Activated CD4-positive, alpha-beta T cell treated with anti-CD3 and anti-CD28 coated beads for 1 hour (primary cell): Measurements from ENCODE around the gene ALG6.

Source experiments
- DNase-seq: peaks from one replicate; pipeline ENCODE4 v3.0.0-alpha.2; 2020

The ALG6 gene

DNA sequence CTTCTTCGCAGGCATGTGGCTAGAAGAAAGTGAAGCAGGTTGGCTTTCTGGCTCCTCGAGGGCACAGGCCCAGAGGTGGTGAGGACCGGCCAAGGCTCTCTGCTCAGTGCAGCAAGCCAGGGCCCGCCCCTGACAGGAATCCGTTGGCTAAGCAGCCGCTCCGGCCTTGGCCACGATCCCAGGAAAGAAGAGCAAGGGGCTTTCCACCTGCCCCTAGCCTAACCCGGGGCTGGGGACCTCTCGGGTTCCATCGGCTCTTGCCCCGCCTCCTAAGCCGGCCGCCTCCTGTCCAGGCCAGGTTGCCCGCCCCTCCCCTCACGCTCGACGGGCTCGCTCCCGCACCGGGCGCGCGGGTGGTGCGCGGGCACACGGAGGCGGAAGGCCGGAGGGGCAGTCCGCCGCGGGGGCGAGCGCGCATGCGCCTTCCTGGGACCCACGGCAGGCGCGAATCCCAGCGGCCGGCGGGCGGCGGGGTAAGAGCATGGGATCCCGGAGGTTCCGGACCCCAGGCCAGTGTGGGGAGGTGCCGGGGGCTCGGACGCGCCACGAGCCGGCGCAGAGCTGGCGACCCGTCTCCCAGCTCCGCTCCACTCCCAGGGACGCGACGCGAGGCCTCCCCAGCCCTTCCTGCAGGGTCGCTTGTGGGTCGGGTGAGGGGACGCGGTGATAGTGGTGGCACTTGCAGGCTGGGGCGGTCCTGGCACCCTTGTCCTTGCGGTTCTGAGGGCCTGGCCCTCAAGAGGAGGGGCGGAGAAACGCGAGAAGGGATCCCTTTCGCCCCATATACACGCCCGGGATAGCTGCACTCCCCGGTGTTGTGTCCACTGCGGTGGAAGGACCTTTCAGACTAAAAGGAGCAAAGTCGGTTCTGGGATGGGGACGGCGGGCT, at the start of gene ALG6:
Gene ALG6 (plus strand): TSS at position 413 of the 889 bp plus-strand sequence. CDS start 3,351 bp downstream, outside the sequence.
- peak; percentile 82 for DNase-seq

DNA sequence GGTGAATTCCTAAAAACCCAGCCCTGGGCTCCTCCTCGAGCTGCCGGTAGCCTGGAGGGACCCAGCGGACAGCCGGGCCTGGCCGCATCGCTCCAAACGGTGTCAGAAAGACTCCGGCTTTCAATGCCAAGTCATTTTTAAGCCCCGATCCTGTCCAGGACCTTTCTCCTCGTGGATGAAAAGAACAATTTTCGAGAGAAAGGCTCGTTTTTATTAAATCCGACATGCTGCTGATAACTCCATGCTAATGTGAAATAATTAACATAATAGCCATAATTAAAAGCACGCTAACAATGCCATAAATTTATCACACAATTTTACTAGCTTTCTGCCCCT, 49.6 kb upstream of the ALG6 start:
- DNase-seq, result no peak

DNA sequence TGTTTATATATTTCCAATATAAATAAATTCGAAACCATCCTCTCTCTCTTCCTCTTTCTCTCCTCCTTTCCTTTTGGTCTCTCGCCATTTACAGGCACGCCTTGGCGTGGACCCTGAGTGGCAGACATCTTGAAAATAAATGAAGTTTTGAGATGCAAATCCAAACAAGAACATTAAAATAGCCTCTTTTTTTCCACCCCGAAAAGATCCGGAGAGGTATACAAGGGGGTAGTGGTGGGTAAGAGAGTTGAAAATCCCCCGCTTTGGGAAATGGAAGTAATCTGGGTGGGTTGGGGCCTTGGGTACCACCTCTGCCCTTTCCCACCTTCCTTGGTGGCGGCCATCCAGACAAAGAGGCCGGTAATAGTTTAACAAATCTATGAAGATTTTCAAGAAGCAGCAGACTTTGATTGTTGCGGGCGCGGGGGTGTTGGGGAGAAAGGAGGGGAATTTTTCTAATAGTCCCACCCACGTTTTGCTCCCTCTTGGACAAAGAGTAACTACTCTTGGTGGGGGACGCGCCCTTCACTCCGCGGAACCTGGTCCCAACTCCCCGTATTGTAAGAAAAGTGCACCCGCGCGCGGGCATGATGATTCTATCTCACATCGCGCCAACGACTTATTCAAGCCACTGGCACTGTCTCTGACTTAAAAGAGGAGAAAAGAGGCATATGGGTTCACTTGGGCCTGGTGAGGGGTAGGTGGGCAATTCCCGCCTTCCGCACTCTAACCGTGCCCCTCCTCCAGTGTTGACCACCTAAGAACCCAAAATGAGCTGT, 49.0 kb upstream of the ALG6 start:
- DNase-seq, result no peak

- DNase-seq, result no peak
Measured at GRCh38 chr1:63319046-63320021, 48.1 kb upstream of the ALG6 start.

GRCh38 chr1:63320022-63320721, 47.3 kb upstream of the ALG6 start:
- DNase-seq, result no peak

GRCh38 chr1:63321066-63321784, 46.2 kb upstream of the ALG6 start:
- no peak for DNase-seq

DNA sequence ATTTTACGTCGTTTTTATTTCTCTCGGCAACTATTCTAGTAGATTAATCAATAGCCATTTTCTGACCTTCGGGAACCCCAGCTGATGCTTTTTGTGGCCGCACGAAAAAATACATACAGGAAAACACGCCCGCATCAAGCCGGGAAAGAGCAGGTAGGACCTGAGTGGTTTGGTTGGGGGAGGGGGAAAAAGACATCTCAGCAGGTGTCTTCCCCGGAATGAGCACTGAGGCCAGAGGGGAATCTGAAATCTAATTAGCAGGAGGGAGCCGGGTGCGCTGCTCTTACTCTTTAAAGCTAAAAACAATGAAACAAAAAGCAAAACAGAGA, 45.7 kb upstream of the ALG6 start:
- DNase-seq, result no peak

DNA sequence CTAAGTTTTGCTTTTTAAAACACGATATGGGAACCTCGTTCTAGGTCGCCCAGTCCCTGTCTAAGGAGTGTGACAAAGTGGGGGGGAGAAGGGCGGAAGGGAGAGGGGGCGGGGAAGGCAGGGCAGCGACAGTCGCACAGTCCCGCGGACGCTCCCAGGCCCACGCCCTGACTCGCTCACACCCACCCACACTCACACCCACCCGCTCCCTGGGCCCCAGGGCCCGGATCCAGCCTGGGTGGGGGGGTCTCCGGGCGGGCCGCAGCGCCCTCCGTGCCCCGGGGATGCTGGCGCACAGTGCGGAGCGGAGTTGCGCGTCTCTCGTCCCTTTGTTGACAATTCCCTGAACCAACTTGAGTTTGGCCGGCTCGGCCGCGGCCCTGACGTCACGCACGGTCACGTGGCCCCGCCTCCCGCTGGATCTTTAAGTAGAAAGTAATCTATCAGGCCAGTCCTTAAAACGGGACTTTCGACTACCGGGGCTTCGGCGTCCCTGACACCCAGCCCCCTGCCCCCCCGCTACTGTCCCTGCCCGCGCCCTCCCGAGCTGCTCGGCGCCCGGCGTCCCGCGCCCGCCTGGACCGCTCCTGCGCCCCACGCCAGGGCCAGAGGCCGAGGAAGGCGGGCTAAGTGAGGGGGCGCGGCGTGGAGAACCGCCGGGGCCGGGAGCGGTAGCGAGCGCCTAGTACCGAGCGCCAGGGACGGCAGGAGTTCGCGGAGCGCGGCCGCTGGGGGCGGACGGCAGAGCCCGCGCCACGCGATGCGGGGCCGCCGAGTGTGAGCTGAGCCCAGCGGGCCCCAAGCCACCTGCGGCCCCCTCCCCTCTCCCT, 45.1 kb upstream of the ALG6 start, which contains the start of gene FOXD3:
Gene FOXD3 (plus strand): TSS at position 454 of the 830 bp plus-strand sequence. CDS start 492 bp downstream, outside the sequence.
- no peak for DNase-seq

GRCh38 chr1:63322944-63323864, 44.2 kb upstream of the ALG6 start:
- DNase-seq, result no peak

DNA sequence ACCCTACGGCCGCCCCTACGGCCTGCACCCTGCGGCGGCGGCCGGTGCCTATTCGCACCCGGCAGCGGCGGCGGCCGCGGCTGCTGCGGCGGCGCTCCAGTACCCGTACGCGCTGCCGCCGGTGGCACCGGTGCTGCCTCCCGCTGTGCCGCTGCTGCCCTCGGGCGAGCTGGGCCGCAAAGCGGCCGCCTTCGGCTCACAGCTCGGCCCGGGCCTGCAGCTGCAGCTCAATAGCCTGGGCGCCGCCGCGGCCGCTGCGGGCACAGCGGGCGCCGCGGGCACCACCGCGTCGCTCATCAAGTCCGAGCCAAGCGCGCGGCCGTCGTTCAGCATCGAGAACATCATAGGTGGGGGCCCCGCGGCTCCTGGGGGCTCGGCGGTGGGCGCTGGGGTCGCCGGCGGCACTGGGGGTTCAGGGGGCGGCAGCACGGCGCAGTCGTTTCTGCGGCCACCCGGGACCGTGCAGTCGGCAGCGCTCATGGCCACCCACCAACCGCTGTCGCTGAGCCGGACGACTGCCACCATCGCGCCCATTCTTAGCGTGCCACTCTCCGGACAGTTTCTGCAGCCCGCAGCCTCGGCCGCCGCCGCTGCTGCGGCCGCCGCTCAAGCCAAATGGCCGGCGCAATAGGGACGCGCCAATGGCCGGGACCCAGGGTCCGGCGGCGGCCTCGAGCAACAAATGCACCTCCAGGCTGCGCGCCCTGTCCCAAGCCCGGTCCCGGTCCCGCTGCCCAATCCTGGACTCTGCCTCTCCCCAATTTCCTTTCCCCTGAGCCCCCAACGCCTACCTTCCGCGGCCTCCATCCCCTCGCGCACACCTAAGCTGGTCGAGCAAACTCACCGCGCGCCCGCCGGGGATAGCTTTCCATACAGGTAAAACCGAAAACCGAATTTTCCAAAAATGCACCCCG, 43.3 kb upstream of the ALG6 start:
- DNase-seq, result no peak

- no peak for DNase-seq
Measured at GRCh38 chr1:63324779-63325119, 42.7 kb upstream of the ALG6 start.

- no peak for DNase-seq
Measured at GRCh38 chr1:63325279-63325985, 42.0 kb upstream of the ALG6 start.

DNA sequence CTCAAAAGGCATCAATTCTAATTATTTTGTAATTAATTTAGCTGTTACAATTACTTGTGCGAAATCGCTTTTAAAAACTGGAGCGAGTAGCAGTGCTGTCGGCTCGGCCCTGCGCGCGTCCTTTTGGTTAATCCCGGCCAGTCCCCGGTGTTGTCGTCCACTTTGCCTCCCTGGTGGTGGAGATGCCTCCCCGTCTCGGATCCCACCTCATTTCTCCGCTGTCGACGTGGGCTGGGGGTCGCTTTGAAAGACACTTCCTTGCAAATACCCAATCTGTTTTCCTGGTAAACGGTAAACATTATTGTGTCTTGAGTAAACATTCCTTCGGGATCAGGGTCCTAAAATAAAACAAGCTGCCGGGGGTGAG, 41.3 kb upstream of the ALG6 start:
- DNase-seq, result no peak

DNA sequence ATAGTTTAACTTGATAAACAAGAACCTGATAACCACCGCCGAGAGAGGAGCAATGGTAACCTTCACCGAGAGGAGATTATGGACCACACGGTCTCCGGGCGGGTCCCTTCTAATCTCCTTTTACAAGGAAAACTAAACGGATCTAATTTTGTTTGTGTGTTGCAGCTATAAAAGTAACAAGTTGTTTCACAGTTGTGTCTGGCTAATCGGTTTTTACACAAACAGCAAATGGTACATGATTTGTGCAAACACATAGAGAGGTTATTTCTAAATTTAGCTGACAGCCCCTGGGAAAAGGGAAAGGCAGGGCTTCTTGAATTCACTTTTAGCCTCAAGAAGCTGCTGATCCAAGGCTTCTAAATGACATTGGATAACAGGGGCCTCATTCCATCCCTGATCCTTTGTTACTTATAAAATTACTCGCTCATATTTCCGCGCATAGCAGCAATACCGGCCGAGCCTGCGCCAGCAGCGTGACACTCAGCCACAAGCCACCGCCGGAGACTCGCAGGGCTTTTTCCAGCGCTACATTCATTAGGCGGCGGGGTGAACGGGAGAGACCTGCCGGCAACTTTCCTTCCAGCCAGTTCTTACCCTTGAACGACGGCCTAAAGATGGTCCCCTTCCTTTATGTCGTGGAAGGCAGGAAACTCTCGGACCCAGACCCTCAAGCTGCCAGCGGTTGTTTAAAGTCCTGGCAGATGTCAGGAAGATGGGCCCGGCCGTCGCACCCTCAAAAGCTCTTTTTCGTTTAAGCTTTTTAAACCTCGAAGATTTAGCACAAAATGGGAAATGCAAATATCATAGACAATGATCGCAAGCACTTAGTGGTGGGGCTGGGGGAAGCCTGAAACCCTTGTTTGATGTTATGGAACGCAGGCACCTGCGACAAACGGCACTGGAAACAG, 40.7 kb upstream of the ALG6 start:
- DNase-seq, result no peak

- DNase-seq, result no peak
Measured at GRCh38 chr1:63327417-63328054, 39.9 kb upstream of the ALG6 start.

- no peak for DNase-seq
Measured at GRCh38 chr1:63328122-63328521, 39.3 kb upstream of the ALG6 start.
